HepG2 (cell line): ENCODE data around the gene TIMM13. TPM values are rescaled to one million over a fixed set of nuclear protein-coding genes. Genes with fewer than 3 reads are reported as not detected.

Experiments
- GFI1 ChIP-seq: sonication (generic); formaldehyde crosslinking; IDR thresholded peaks from 2 replicates; pipeline ENCODE4 v1.5.0; 2020; ENCODE audit warnings: missing genetic modification reagents, mild to moderate bottlenecking, borderline replicate concordance
- LCORL ChIP-seq, 2 experiments: fragments of 450-650 bp in 1 of 2; sonication (generic) in 1 of 2; formaldehyde crosslinking in 1 of 2; IDR thresholded peaks; 2 replicates each; pipeline versions ENCODE4 v1.5.0 to v1.6.1; 2017 to 2020; ENCODE audit warnings: antibody characterized with exemption in 1 of 2, missing genetic modification reagents in 1 of 2
- MAX ChIP-seq: IDR thresholded peaks from 2 replicates; pipeline ENCODE4 v1.6.1; 2012; ENCODE audit warnings: inconsistent platforms
- MXD3 ChIP-seq: IDR thresholded peaks from 2 replicates; pipeline ENCODE4 v1.6.1; 2016; ENCODE audit warnings: mild to moderate bottlenecking, missing biosample characterization, missing genetic modification reagents
- RXRB ChIP-seq: IDR thresholded peaks from 2 replicates; pipeline ENCODE4 v1.6.1; 2016; ENCODE audit warnings: borderline replicate concordance, missing genetic modification reagents, missing compliant biosample characterization
- SRY ChIP-seq: sonication (generic); formaldehyde crosslinking; IDR thresholded peaks from 2 replicates; pipeline ENCODE4 v1.8.0; 2022; ENCODE audit warnings: mild to moderate bottlenecking, missing genetic modification reagents
- ZBTB7A ChIP-seq: sonication (generic); formaldehyde crosslinking; IDR thresholded peaks from 2 replicates; pipeline ENCODE4 v1.8.0; 2022; ENCODE audit warnings: mild to moderate bottlenecking, missing genetic modification reagents
- ZNF121 ChIP-seq: sonication (generic); formaldehyde crosslinking; IDR thresholded peaks from 2 replicates; pipeline ENCODE4 v1.5.0; 2020; ENCODE audit warnings: mild to moderate bottlenecking, missing genetic modification reagents
- ZNF331 ChIP-seq: sonication (generic); formaldehyde crosslinking; IDR thresholded peaks from 2 replicates; pipeline ENCODE4 v1.4.0; 2020; ENCODE audit warnings: missing genetic modification reagents
- ZNF333 ChIP-seq: sonication (generic); formaldehyde crosslinking; IDR thresholded peaks from 2 replicates; pipeline ENCODE4 v1.4.0; 2020; ENCODE audit warnings: mild to moderate bottlenecking, missing genetic modification reagents, borderline replicate concordance
- ZNF337 ChIP-seq: sonication (generic); formaldehyde crosslinking; IDR thresholded peaks from 2 replicates; pipeline ENCODE4 v1.5.1; 2020; ENCODE audit warnings: missing genetic modification reagents, low read depth, mild to moderate bottlenecking, borderline replicate concordance
- ZNF503 ChIP-seq: sonication (generic); formaldehyde crosslinking; IDR thresholded peaks from 2 replicates; pipeline ENCODE4 v1.4.0; 2020; ENCODE audit warnings: missing genetic modification reagents
- ZNF639 ChIP-seq: conservative IDR thresholded peaks from 2 replicates; pipeline ENCODE4 v1.6.1; 2018; ENCODE audit warnings: missing genetic modification reagents
- ZNF709 ChIP-seq: sonication (generic); formaldehyde crosslinking; IDR thresholded peaks from 2 replicates; pipeline ENCODE4 v1.5.0; 2020; ENCODE audit warnings: mild to moderate bottlenecking, missing genetic modification reagents
- polyA plus RNA-seq, 8 experiments: library from polyadenylated mRNA; depleted of rRNA in 3 of 8; stranded (reverse) in 7 of 8; unstranded in 1 of 8; fragments of >200 nt; fragmentation: Illumina TruSeq in 4 of 8; extraction: Trizol in 4 of 8; gene quantifications; 2 replicates each; pipeline versions ENCODE4 v1.2.1 to v1.2.3, GENCODE V29; 2011 to 2016; ENCODE audit warnings: low read depth in 4 of 8, missing spikeins in 1 of 8, mixed read lengths in 1 of 8; ENCODE audit not compliant: insufficient read depth in 1 of 8
- total RNA-seq, 5 experiments: library from RNA; depleted of rRNA; stranded (reverse); fragments of >200 nt; fragmentation: Illumina TruSeq; extraction: Trizol; gene quantifications; 2 replicates each; pipeline ENCODE4 v1.2.3, GENCODE V29; 2016; ENCODE audit warnings: low read depth in 1 of 5

TIMM13 gene
- total and polyA plus RNA-seq, 2 of the 13 experiments (the other 11 are each of a cell fraction or from before 2014, with no cell fraction given): 48.4 to 108 TPM

- TF ChIP-seq ZNF709 (CRISPR knock-in tag) (0 out of 2 replicates have a peak, but pooled peaks have one; percentile 9), MXD3 (CRISPR knock-in tag) (peak; percentile 81), ZNF121 (0 out of 2 replicates have a peak, but pooled peaks have one; percentile 36), ZNF331 (CRISPR knock-in tag) (peak; percentile 6; the same call in 1 of the 2 replicates), LCORL (IDR thresholded peaks at IDR 0.05) (no peak), LCORL (CRISPR knock-in tag; IDR thresholded peaks at IDR 0.05) (0 out of 2 replicates have a peak, but pooled peaks have one; percentile 7), ZNF639 (CRISPR knock-in tag) (no peak), ZNF333 (CRISPR knock-in tag) (peak; percentile 40; the same call in 1 of the 2 replicates), ZNF337 (CRISPR knock-in tag) (no peak), ZBTB7A (CRISPR knock-in tag) (no peak), RXRB (CRISPR knock-in tag) (0 out of 2 replicates have a peak, but pooled peaks have one; percentile 9), ZNF503 (CRISPR knock-in tag) (no peak), SRY (CRISPR knock-in tag) (peak; percentile 8; the same call in 1 of the 2 replicates), GFI1 (CRISPR knock-in tag) (0 out of 2 replicates have a peak, but pooled peaks have one; percentile 2), MAX (peak; percentile 74; the same call in 1 of the 2 replicates)
Observed at GRCh38 chr19:2426611-2427428, 566 bp downstream of the TIMM13 start (continued).
